CD14-positive monocyte (primary cell): ENCODE measurements around the gene NTF4. TPM values are rescaled to one million over a fixed set of nuclear protein-coding genes. Genes with fewer than 3 reads are reported as not detected.
A peak's percentile ranks its signal among the peaks of the same experiment; 100 is the strongest.
"Not testable (repeated sequence)": the region's sequence is repeated elsewhere in the genome, so short reads cannot be mapped to it uniquely, and the experiment has no call there.

Experiments used
- DNase-seq, 3 donors: peaks; one replicate each; pipeline ENCODE4 v3.0.0-alpha.2; 2011 to 2022
- H2AFZ ChIP-seq: 2 replicates; pipeline ENCODE4 v1.6.0; 2012; ENCODE audit warnings: mild to moderate bottlenecking, low read depth, low read length, inconsistent platforms; ENCODE audit not compliant: insufficient read depth, poor library complexity, severe bottlenecking
- H3K27ac ChIP-seq, 2 donors: 1 replicate in 1 of 2; 2 replicates in 1 of 2; pipeline ENCODE4 v1.5.1; 2012 to 2013; ENCODE audit warnings: low read length in 2 of 2, control low read depth in 1 of 2, inconsistent platforms in 1 of 2, low read depth in 1 of 2, mild to moderate bottlenecking in 1 of 2
- H3K27me3 ChIP-seq, 2 donors: one replicate each; pipeline versions ENCODE4 v1.6.0 to v1.6.1; 2011 to 2013; ENCODE audit warnings: low read length in 2 of 2; ENCODE audit not compliant: control insufficient read depth in 2 of 2, insufficient read depth in 2 of 2
- H3K36me3 ChIP-seq, 2 donors: replicated peaks in 1 of 2; 1 replicate in 1 of 2; 2 replicates in 1 of 2; pipeline versions ENCODE4 v1.5.1 to v1.6.1; 2012 to 2013; ENCODE audit warnings: low read length in 2 of 2, control low read depth in 1 of 2, inconsistent platforms in 1 of 2, mild to moderate bottlenecking in 1 of 2; ENCODE audit not compliant: insufficient read depth in 2 of 2, control insufficient read depth in 1 of 2
- H3K4me1 ChIP-seq, 2 donors: 1 replicate in 1 of 2; 2 replicates in 1 of 2; pipeline versions ENCODE4 v1.5.1 to v1.6.1; 2012 to 2013; ENCODE audit warnings: low read length in 2 of 2, control low read depth in 1 of 2, inconsistent platforms in 1 of 2, mild to moderate bottlenecking in 1 of 2, moderate library complexity in 1 of 2; ENCODE audit not compliant: insufficient read depth in 2 of 2, control insufficient read depth in 1 of 2
- H3K4me2 ChIP-seq: replicated peaks from 2 replicates; pipeline ENCODE3; 2012; ENCODE audit warnings: low read length, moderate library complexity, mild to moderate bottlenecking; ENCODE audit not compliant: poor library complexity, severe bottlenecking; ENCODE audit errors: extremely low read depth
- H3K4me3 ChIP-seq, 3 experiments: fragments of 200-600 bp in 1 of 3; sonication (generic) in 1 of 3; replicated peaks in 1 of 3; 1 replicate in 2 of 3; 2 replicates in 1 of 3; pipeline ENCODE4 v1.5.1; 2011 to 2013; ENCODE audit warnings: low read length in 3 of 3, mild to moderate bottlenecking in 3 of 3, control low read depth in 2 of 3, low read depth in 2 of 3, inconsistent platforms in 1 of 3, moderate library complexity in 1 of 3
- H3K79me2 ChIP-seq: 2 replicates; pipeline ENCODE4 v1.6.0; 2012; ENCODE audit warnings: mild to moderate bottlenecking, control low read depth, inconsistent platforms, low read length, moderate library complexity; ENCODE audit not compliant: insufficient read depth
- H3K9ac ChIP-seq: 2 replicates; pipeline ENCODE4 v1.6.0; 2017; ENCODE audit warnings: low read length, mild to moderate bottlenecking; ENCODE audit not compliant: insufficient read depth, poor library complexity, severe bottlenecking
- H3K9me3 ChIP-seq, 2 donors: replicated peaks in 1 of 2; 1 replicate in 1 of 2; 2 replicates in 1 of 2; pipeline versions ENCODE4 v1.5.1 to v1.6.1; 2012 to 2013; ENCODE audit warnings: low read length in 2 of 2, control low read depth in 1 of 2; ENCODE audit not compliant: control insufficient read depth in 1 of 2, insufficient read depth in 1 of 2
- H4K20me1 ChIP-seq: 2 replicates; pipeline ENCODE4 v1.6.0; 2012; ENCODE audit warnings: mild to moderate bottlenecking, low read length, control low read depth, moderate library complexity; ENCODE audit not compliant: insufficient read depth
- H3K27ac Mint-ChIP-seq, 7 donors: one replicate each; pipeline ENCODE4 v1.8.0; 2020; ENCODE audit warnings: mild to moderate bottlenecking in 7 of 7, mixed read lengths in 7 of 7, moderate library complexity in 6 of 7, inconsistent platforms in 2 of 7
- H3K27me3 Mint-ChIP-seq, 3 donors: one replicate each; pipeline ENCODE4 v1.8.0; 2021 to 2022; ENCODE audit warnings: low read depth in 3 of 3, mild to moderate bottlenecking in 3 of 3, mixed read lengths in 3 of 3, moderate library complexity in 3 of 3, inconsistent platforms in 1 of 3
- H3K36me3 Mint-ChIP-seq, 2 donors: one replicate each; pipeline ENCODE4 v1.8.0; 2020; ENCODE audit warnings: mixed read lengths in 2 of 2, inconsistent platforms in 1 of 2, mild to moderate bottlenecking in 1 of 2
- H3K4me1 Mint-ChIP-seq: one replicate; pipeline ENCODE4 v1.8.0; 2020; ENCODE audit warnings: mild to moderate bottlenecking, mixed read lengths
- H3K4me3 Mint-ChIP-seq, 2 donors: one replicate each; pipeline ENCODE4 v1.8.0; 2020; ENCODE audit warnings: mild to moderate bottlenecking in 2 of 2, mixed read lengths in 2 of 2, moderate library complexity in 1 of 2
- H3K9me3 Mint-ChIP-seq, 7 donors: one replicate each; pipeline ENCODE4 v1.8.0; 2020 to 2022; ENCODE audit warnings: mixed read lengths in 7 of 7, mild to moderate bottlenecking in 6 of 7, moderate library complexity in 6 of 7, inconsistent platforms in 2 of 7
- CTCF ChIP-seq: fragments of 200-600 bp; IDR thresholded peaks from one replicate; pipeline ENCODE4 v1.8.0; 2022; ENCODE audit warnings: antibody characterized with exemption, mild to moderate bottlenecking
- WGBS: methylation state at CpG from one replicate; pipeline ENCODE4 v1.1.5; 2013; ENCODE audit warnings: missing lambda C conversion rate; ENCODE audit not compliant: insufficient coverage; 5-methylcytosine and 5-hydroxymethylcytosine counted together
- intact Hi-C, 2 donors: fragments of 100-400 bp; cut with micrococcal nuclease; formaldehyde crosslinking; loops; one replicate each; pipeline versions ENCODE4 v1.15.0 to v1.15.1; 2023
- polyA plus RNA-seq, 3 donors: library from polyadenylated mRNA; depleted of rRNA in 1 of 3; unstranded in 2 of 3; stranded (reverse) in 1 of 3; fragments of 300-500 nt in 2 of 3; fragments of >200 nt in 1 of 3; fragmentation: Illumina TruSeq in 2 of 3; gene quantifications; 1 replicate in 2 of 3; 2 replicates in 1 of 3; pipeline ENCODE4 v1.2.3, GENCODE V29; 2012 to 2021

Gene NTF4
- polyA plus RNA-seq, 3 donors: not detected

- Mint-ChIP-seq H3K27me3 (peaks cover 63 to 76% (median 64%) of the 10 kb centered on the region in 3 donors), H3K4me3 (peak overlapping the region; percentile 82 to 89), H3K36me3 (peaks cover 4 to 8% of the 10 kb centered on the region in 2 donors), H3K4me1 (peaks cover 28% of the 10 kb centered on the region), H3K27ac (peak overlapping the region in 2 of 7 donors; percentile 7 to 36), H3K9me3 (peaks cover 2 to 30% (median 22%) of the 10 kb centered on the region in 7 donors)
- intact Hi-C loops: no loop called here
- TF ChIP-seq CTCF: peak; percentile 13
- H3K27me3 ChIP-seq: peaks cover 23 to 59% of the 10 kb centered on the region in 2 donors
- H3K4me3 ChIP-seq: peak overlapping the region; percentile 39 to 72 (median 43)
- peak overlapping the region; percentile 11 for H3K9ac ChIP-seq
- H3K4me2 ChIP-seq: peak overlapping the region; percentile 76
- peaks cover 0 to 9% of the 10 kb centered on the region in 2 donors for H3K9me3 ChIP-seq
- peaks cover 23 to 24% of the 10 kb centered on the region in 2 donors for H3K4me1 ChIP-seq
- peak overlapping the region; percentile 79 for H2AFZ ChIP-seq
- under 1% methylated on average over 58 of the region's 63 CpGs for WGBS
- peak; percentile 21 to 32 (median 26) for DNase-seq
- no peak overlapping the region for H3K27ac ChIP-seq
- H4K20me1 ChIP-seq: no peaks in the 10 kb centered on the region
- no peaks in the 10 kb centered on the region for H3K36me3 ChIP-seq
- H3K79me2 ChIP-seq: no peaks in the 10 kb centered on the region
Measured at GRCh38 chr19:49056101-49056901, 8.3 kb downstream of the NTF4 start.

DNA sequence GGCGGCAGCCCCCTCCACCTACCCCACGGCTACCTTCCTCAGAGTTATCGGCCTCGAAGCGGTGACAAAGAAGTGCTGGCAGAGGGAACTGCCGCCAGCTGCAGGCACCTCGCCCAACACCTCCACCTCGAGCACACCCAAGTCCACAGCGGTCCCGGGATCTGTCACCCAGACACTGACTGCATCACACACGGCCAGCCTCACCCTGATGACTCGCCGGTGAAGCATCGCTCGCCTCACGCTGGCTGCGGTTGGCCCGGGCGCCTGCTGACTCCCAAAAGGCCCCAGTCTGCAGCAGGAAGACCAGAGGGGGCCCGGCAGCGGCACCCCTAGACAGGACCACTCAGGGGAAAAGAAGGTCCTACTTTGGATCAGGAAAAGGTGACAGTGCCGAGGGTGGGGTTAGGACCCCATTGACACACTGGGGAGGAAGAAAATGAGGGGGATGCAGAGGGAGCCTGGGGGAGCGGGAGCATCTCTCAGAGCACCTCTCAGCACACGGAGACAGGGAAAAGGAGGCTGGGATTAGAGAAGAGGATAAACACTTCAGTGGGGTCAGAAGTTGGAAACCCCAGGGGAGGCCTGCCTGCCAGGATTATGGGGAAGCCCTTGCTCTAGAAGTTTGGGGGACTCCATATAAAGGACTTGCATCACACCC lies 14.1 kb downstream of the NTF4 start:
- H3K79me2 ChIP-seq, H3K9ac ChIP-seq, intact Hi-C loops, H3K4me3 ChIP-seq, H3K27ac ChIP-seq, H3K36me3 ChIP-seq, H3K4me2 ChIP-seq, H3K9me3 Mint-ChIP-seq, H4K20me1 ChIP-seq, H3K4me3 Mint-ChIP-seq, H3K4me1 Mint-ChIP-seq, DNase-seq, H3K36me3 Mint-ChIP-seq, H3K27ac Mint-ChIP-seq, H3K9me3 ChIP-seq, H2AFZ ChIP-seq, H3K27me3 ChIP-seq, H3K4me1 ChIP-seq: not testable (repeated sequence)
- peaks cover 11 to 28% (median 12%) of the 10 kb centered on the region in 3 donors for H3K27me3 Mint-ChIP-seq
- WGBS: 89% methylated on average over 22 of the region's 24 CpGs

DNA sequence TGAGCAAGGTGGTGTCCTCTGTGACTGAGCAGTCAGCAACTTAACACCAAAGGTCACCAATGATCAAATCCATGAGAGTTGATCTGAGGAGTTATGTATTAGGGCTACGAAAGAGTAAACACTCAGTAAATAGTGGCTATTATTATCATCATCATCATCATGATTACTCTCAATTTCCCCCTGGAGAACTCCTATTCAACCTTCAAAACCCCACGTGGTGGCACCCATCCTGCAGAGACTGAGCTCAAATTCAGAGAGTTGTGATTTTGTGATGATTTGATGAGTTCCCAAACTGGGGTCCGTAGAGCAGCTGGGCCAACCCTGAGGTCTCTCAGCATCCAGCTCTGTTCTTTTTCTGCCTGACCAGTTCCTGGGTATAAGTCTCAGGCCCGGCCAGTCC lies 14.8 kb downstream of the NTF4 start:
- DNase-seq, H3K4me1 Mint-ChIP-seq, H3K27ac ChIP-seq, H3K4me3 Mint-ChIP-seq, H4K20me1 ChIP-seq, H3K4me2 ChIP-seq, H2AFZ ChIP-seq, H3K4me3 ChIP-seq, H3K27me3 ChIP-seq, H3K9ac ChIP-seq, H3K27ac Mint-ChIP-seq, H3K9me3 Mint-ChIP-seq, H3K4me1 ChIP-seq, H3K36me3 ChIP-seq, H3K79me2 ChIP-seq, intact Hi-C loops, H3K36me3 Mint-ChIP-seq, H3K9me3 ChIP-seq: not testable (repeated sequence)
- peaks cover 5 to 21% (median 6%) of the 10 kb centered on the region in 3 donors for H3K27me3 Mint-ChIP-seq
- WGBS: no CpG with 5 or more reads among the region's 4 CpGs
